ENCODE measurements around the gene OR8K3.

OR8K3 gene

GRCh38 chr11:56314844-56315243 is at the start of gene OR8K3:
Gene OR8K3 (plus strand): TSS chr11:56315144. CDS start chr11:56318307, 3,163 bp downstream.
- DNase-seq (ENCODE audit: low spot score): no peak
- no peak for TF ChIP-seq CTCF (IDR thresholded peaks at IDR 0.05; ENCODE audit: extremely low read depth, missing control alignments)

GRCh38 chr11:56271092-56271491 is 43.9 kb upstream of the OR8K3 start:
- TF ChIP-seq CTCF (IDR thresholded peaks at IDR 0.05; ENCODE audit: extremely low read depth, missing control alignments): no peak
- no peak for DNase-seq (ENCODE audit: low spot score)

DNA sequence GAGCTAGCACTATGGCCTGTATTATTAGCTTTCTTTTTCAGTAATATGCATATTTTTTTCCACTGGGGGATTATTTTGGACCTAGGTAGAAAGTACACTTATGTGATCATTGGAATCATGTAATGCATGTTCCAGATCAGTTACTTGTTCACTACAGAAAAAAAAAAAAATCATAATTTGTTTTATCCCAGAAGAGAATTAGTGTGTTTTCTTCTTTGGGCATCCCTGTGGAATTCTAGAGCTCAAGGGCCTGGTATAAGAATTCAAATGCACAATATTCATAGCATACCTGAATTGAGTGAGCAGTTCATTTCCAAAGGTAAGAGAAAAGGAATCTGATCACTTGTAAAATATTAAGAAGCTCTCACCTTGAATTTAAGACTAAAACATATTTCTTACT is 41.1 kb upstream of the OR8K3 start, which contains the start of gene OR5T1:
Gene OR5T1, plus strand, starts transcription at position 301 of the 400 bp plus-strand sequence. CDS start 1,485 bp downstream, outside the sequence.
- no peak for DNase-seq (ENCODE audit: low spot score)
- no peak for TF ChIP-seq CTCF (IDR thresholded peaks at IDR 0.05; ENCODE audit: extremely low read depth, missing control alignments)

DNA sequence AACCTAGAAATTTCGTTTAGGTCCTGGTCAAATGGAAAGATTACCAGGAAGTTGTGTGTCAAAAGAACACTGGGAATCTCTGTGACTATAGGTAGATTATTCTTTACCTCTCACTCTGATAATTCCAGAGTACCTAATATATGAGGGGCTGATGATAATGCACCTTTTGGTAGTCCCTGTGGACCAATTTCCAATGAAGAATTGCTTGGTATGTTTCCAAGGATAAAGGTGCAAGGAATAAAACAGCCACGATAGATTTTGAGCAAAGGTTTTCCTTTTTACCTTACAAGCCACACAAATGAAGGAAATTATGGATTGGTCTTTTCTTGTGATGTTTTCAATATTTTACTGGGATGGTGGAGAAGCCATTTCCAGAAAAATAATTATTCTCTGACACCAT is 22.8 kb upstream of the OR8K3 start, which contains the start of gene OR8H1:
Gene OR8H1, minus strand, starts transcription at position 101 of the 400 bp plus-strand sequence. CDS start 1,192 bp downstream, outside the sequence.
- DNase-seq (ENCODE audit: low spot score): no peak
- no peak for TF ChIP-seq CTCF (IDR thresholded peaks at IDR 0.05; ENCODE audit: extremely low read depth, missing control alignments)

GRCh38 chr11:56296898-56297297 is 18.0 kb upstream of the OR8K3 start:
- no peak for DNase-seq (ENCODE audit: low spot score)
- no peak for TF ChIP-seq CTCF (IDR thresholded peaks at IDR 0.05; ENCODE audit: extremely low read depth, missing control alignments)

DNA sequence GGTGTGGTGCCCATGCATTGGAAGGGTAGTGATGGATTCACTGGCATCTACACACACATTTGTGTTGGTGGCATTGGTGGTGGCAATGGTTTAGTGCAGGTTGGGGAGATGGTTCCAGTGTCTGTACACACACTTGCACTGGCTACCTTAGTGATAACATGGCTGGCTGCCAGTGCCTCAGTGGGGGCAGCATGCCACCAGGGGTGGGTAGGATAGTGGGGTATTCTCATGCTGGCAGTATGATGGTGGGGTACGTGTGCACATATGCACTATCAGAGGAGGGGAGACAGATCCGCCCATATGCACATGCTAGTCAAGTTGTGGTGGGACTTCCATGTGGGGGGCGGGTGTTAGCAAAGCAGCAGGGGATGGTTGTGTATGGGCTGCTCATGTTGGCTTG is 7.1 kb upstream of the OR8K3 start:
- no peak for TF ChIP-seq CTCF (IDR thresholded peaks at IDR 0.05; ENCODE audit: extremely low read depth, missing control alignments)
- no peak for DNase-seq (ENCODE audit: low spot score)

DNA sequence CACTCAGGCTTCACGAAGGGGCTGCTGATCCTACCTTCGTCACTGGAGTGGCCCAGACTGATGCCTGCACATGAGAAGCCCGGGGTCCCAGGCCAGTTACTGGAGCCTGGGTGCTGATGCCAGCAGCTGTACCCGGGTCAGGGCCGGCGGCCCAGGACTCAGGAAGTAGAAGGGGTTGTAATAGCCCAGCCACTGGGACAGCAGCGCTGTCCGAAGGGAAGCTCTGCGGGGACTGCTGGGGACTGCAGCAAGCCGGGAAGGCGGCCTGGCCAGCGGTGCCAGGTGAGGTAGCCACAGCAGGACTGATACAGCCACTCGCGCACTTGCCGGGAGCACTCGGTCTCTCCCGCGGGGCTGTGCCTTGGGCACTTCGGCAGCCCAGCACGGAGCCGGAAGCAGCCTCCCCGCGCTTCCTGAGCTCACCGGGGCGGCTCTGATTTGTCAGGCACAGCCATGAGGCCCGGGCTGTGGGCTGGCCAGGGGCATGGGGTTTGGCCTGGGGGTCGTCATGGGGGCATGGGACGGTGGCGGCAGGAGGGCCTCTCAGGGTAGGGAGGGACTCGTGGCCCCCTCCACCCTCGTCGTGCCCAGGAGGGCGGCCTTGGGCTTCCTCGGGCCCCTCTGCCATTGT is 17.0 kb downstream of the OR8K3 start:
- no peak for TF ChIP-seq CTCF (IDR thresholded peaks at IDR 0.05; ENCODE audit: extremely low read depth, missing control alignments)
- no peak for DNase-seq (ENCODE audit: low spot score)

Data from GM20000 (cell line).